Measurements from ENCODE around the gene CDK2.
"Not testable (repeated sequence)": the region's sequence is repeated elsewhere in the genome, so short reads cannot be mapped to it uniquely, and the experiment has no call there.

Gene CDK2

GRCh38 chr12:55938826-55939501 is 27.7 kb upstream of the CDK2 start:
- no peak for DNase-seq

- peak; percentile 82 to 83 for DNase-seq
Measured at GRCh38 chr12:55940065-55940732, 26.4 kb upstream of the CDK2 start.

- DNase-seq, result no peak
Measured at GRCh38 chr12:55942055-55942454, 24.6 kb upstream of the CDK2 start.

GRCh38 chr12:55942577-55943136 is 24.0 kb upstream of the CDK2 start:
- no peak for DNase-seq

GRCh38 chr12:55946553-55946952 is 20.1 kb upstream of the CDK2 start:
- DNase-seq, result no peak

GRCh38 chr12:55955344-55955743 is 11.3 kb upstream of the CDK2 start:
- DNase-seq, result no peak

GRCh38 chr12:55955800-55956508 is 10.7 kb upstream of the CDK2 start:
- DNase-seq, result no peak

- no peak for DNase-seq
Measured at GRCh38 chr12:55957106-55957859, 9.3 kb upstream of the CDK2 start.

GRCh38 chr12:55963760-55964159 is 2.9 kb upstream of the CDK2 start:
- DNase-seq, result no peak

- no peak for DNase-seq
Measured at GRCh38 chr12:55965240-55965639, 1.4 kb upstream of the CDK2 start.

GRCh38 chr12:55965941-55966407 is 656 bp upstream of the CDK2 start, which contains the start of gene PMEL:
PMEL (minus strand) TSS chr12:55966042; CDS start chr12:55966011, 31 bp downstream.
- no peak for DNase-seq

- DNase-seq, result no peak
Measured at GRCh38 chr12:55969356-55969755, 2.7 kb downstream of the CDK2 start.

- no peak for DNase-seq
Measured at GRCh38 chr12:55970775-55971174, 4.1 kb downstream of the CDK2 start.

- no peak for DNase-seq
Measured at GRCh38 chr12:55972042-55972441, 5.4 kb downstream of the CDK2 start.

GRCh38 chr12:55972456-55972855 is 5.8 kb downstream of the CDK2 start:
- no peak for DNase-seq

GRCh38 chr12:55972911-55973598 is 6.4 kb downstream of the CDK2 start:
- no peak for DNase-seq

- peak; percentile 100 for DNase-seq
Measured at GRCh38 chr12:55973599-55974307, 7.1 kb downstream of the CDK2 start, which contains the start of gene RAB5B. RAB5B (plus strand) TSS chr12:55974078; CDS start chr12:55986961, 12,883 bp downstream.

GRCh38 chr12:55974308-55974730 is 7.7 kb downstream of the CDK2 start:
- DNase-seq, result peak in 1 of 2 experiments; percentile 18

- DNase-seq, result no peak
Measured at GRCh38 chr12:55978393-55978792, 11.8 kb downstream of the CDK2 start.

GRCh38 chr12:55979069-55979468 is 12.4 kb downstream of the CDK2 start:
- no peak for DNase-seq

GRCh38 chr12:55981882-55982281 is 15.3 kb downstream of the CDK2 start:
- DNase-seq, result not testable (repeated sequence)
